IPS DF 6.9 (cell line): ENCODE results near the gene GSTM4.
"Not testable (repeated sequence)": the region's sequence is repeated elsewhere in the genome, so short reads cannot be mapped to it uniquely, and the experiment has no call there.

Source experiments
- DNase-seq: peaks from one replicate; pipeline ENCODE4 v3.0.0-alpha.2; 2013; ENCODE audit warnings: low read depth, low spot score
- H3K27ac ChIP-seq: one replicate; pipeline ENCODE4 v1.5.1; 2013; ENCODE audit warnings: low read length, control low read depth
- H3K27me3 ChIP-seq: 2 replicates; pipeline ENCODE4 v1.6.1; 2013; ENCODE audit warnings: mild to moderate bottlenecking, low read length; ENCODE audit not compliant: control insufficient read depth, insufficient read depth
- H3K36me3 ChIP-seq: 2 replicates; pipeline ENCODE4 v1.6.1; 2013; ENCODE audit warnings: low read length; ENCODE audit not compliant: control insufficient read depth, insufficient read depth
- H3K4me1 ChIP-seq: 2 replicates; pipeline ENCODE4 v1.6.1; 2013; ENCODE audit warnings: low read length; ENCODE audit not compliant: control insufficient read depth, insufficient read depth
- H3K4me3 ChIP-seq: 2 replicates; pipeline ENCODE4 v1.5.1; 2013; ENCODE audit warnings: mild to moderate bottlenecking, low read length
- H3K9me3 ChIP-seq: 2 replicates; pipeline ENCODE4 v1.6.1; 2013; ENCODE audit warnings: low read length, inconsistent platforms; ENCODE audit not compliant: control insufficient read depth, insufficient read depth
- WGBS: extraction: QIAGEN DNeasy Blood & Tissue Kit; methylation state at CpG from one replicate; pipeline ENCODE4 v1.1.7; 2013; ENCODE audit warnings: mixed read lengths, missing lambda C conversion rate; ENCODE audit not compliant: insufficient read length, insufficient coverage; 5-methylcytosine and 5-hydroxymethylcytosine counted together

The GSTM4 gene

DNA sequence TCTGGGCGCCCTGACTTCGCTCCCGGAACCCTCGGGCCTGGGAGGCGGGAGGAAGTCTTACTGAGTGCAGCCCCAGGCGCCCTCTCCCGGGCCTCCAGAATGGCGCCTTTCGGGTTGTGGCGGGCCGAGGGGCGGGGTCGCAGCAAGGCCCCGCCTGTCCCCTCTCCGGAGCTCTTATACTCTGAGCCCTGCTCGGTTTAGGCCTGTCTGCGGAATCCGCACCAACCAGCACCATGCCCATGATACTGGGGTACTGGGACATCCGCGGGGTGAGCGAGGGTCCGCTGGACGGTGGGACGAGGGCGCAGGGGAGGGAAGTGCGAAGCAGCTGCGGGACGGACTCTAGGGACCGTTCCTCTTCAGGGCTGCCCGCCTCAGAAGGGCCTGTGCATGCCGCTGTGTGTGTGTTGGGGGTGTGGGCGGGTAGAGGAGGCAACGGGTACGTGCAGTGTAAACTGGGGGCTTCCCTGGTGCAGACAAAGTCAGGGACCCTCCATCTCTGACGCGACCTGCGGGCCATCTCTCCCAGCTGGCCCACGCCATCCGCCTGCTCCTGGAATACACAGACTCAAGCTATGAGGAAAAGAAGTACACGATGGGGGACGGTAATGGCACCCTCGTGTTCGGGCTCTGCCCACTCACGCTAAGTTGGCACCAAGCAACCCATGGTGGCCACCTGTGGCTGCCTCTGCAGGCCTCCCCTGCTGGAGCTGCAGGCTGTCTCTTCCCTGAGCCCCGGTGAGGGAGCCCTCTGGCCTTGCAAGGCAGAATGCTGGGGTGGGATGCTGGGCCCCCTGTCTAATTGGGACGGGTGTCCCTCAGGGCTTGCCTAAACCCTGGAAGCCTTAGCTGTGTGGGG is 32.0 kb downstream of the GSTM4 start, which contains the start of gene GSTM1:
Gene GSTM1 (plus strand): TSS at position 177 of the 859 bp plus-strand sequence. CDS start 57 bp downstream, at position 234.
- no peaks in the 10 kb centered on the region for H3K36me3 ChIP-seq
- H3K27ac ChIP-seq = no peak within 1 kb of the TSS
- no peaks in the 10 kb centered on the region for H3K27me3 ChIP-seq
- no peaks in the 10 kb centered on the region for H3K9me3 ChIP-seq
- no peaks in the 10 kb centered on the region for H3K4me1 ChIP-seq
- H3K4me3 ChIP-seq = no peak within 1 kb of the TSS
- no peak for DNase-seq
- WGBS = no CpG with 5 or more reads among the region's 46 CpGs

DNA sequence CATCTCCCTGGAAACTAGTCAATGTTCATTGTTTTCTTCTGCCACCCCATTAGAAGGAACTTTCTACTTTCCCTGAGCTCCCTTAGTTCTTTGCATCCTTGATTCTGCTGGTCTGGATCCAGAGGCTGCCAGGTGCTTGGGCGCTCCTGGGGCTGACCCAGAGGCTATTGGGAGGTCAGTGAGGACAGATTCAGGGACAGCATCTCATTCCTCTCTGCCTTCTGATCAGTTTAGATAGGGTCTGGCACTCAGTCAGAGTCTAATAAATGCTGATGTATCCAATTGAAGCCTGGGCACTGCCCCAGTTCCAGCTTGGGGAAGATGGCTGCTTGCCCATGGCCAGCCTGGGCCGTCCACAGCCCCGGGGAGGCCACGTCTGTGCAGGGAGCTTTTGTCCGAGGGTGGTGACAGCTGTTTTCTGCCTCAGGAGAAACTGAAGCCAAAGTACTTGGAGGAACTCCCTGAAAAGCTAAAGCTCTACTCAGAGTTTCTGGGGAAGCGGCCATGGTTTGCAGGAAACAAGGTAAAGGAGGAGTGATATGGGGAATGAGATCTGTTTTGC is 34.0 kb downstream of the GSTM4 start:
- Histone ChIP-seq H3K27me3 (no peaks in the 10 kb centered on the region), H3K4me1 (no peaks in the 10 kb centered on the region), H3K4me3 (no peak overlapping the region), H3K27ac (no peak overlapping the region), H3K36me3 (no peaks in the 10 kb centered on the region), H3K9me3 (no peaks in the 10 kb centered on the region)
- DNase-seq = no peak
- WGBS = no CpG with 5 or more reads among the region's 6 CpGs

- no peaks in the 10 kb centered on the region for H3K9me3 ChIP-seq
- no CpG with 5 or more reads among the region's 6 CpGs for WGBS
- no peaks in the 10 kb centered on the region for H3K4me1 ChIP-seq
- no peak for DNase-seq
- H3K27ac ChIP-seq = no peak overlapping the region
- H3K4me3 ChIP-seq = no peak overlapping the region
- no peaks in the 10 kb centered on the region for H3K36me3 ChIP-seq
- H3K27me3 ChIP-seq = no peaks in the 10 kb centered on the region
These were observed 35.9 kb downstream of the GSTM4 start for GRCh38 chr1:109691759-109692158.

DNA sequence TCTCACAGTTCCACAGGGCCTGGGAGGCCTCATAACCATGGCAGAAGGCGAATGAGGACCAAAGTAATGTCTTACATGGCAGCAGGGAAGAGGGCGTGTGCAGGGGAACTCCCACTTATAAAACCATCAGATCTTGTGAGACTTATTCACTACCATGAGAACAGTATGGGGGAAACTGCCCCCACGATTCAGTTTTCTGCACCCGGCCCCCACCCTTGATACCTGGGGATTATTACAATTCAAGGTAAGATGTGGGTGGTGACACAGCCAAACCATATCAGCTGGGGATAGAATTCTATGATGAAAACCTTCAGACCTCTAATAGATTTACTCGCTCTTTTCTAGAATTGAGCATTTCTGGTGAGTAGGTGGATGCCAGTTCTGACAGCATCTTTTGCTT is 38.5 kb downstream of the GSTM4 start:
- H3K27me3 ChIP-seq, H3K4me1 ChIP-seq, H3K4me3 ChIP-seq, DNase-seq, H3K36me3 ChIP-seq, H3K9me3 ChIP-seq, H3K27ac ChIP-seq: not testable (repeated sequence)
- no CpG with 5 or more reads among the region's 5 CpGs for WGBS

GRCh38 chr1:109695138-109695537 is 39.2 kb downstream of the GSTM4 start:
- H3K9me3 ChIP-seq, DNase-seq, H3K4me1 ChIP-seq, H3K36me3 ChIP-seq, H3K27me3 ChIP-seq, H3K4me3 ChIP-seq, H3K27ac ChIP-seq: not testable (repeated sequence)
- WGBS = no CpG with 5 or more reads among the region's 3 CpGs

DNA sequence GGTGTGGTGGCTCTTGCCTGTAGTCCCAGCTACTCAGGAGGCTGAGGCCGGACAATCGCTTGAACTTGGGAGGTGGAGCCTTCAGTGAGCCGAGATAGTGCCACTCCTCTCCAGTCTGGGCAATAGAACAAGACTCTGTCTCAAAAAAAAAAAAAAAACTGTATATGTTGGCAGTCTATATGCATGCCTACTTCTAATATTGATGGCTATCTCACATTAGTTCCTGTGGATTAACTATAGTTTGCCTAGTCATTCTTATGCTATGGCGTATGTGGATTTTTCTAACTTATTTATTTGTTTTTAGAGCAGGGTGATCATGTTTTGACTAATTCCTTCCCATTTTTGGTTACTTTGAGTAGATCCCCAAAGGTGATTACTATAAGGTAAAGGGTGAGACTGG is 41.2 kb downstream of the GSTM4 start:
- Histone ChIP-seq H3K4me1 (no peaks in the 10 kb centered on the region), H3K9me3 (no peaks in the 10 kb centered on the region), H3K4me3 (no peak overlapping the region), H3K27ac (no peak overlapping the region), H3K27me3 (no peaks in the 10 kb centered on the region), H3K36me3 (no peaks in the 10 kb centered on the region)
- WGBS = no CpG with 5 or more reads among the region's 4 CpGs
- DNase-seq = no peak

- H3K4me3 ChIP-seq, DNase-seq, H3K4me1 ChIP-seq, H3K27me3 ChIP-seq, H3K27ac ChIP-seq, H3K36me3 ChIP-seq, H3K9me3 ChIP-seq: not testable (repeated sequence)
- WGBS = no CpG with 5 or more reads among the region's 4 CpGs
These were observed 42.0 kb downstream of the GSTM4 start for GRCh38 chr1:109697861-109698260.

GRCh38 chr1:109702940-109703339 is 47.0 kb downstream of the GSTM4 start:
- not testable (repeated sequence) for H3K27me3 ChIP-seq, H3K9me3 ChIP-seq, H3K4me3 ChIP-seq, H3K36me3 ChIP-seq, DNase-seq, H3K4me1 ChIP-seq, H3K27ac ChIP-seq
- WGBS = no CpG with 5 or more reads among the region's 3 CpGs

DNA sequence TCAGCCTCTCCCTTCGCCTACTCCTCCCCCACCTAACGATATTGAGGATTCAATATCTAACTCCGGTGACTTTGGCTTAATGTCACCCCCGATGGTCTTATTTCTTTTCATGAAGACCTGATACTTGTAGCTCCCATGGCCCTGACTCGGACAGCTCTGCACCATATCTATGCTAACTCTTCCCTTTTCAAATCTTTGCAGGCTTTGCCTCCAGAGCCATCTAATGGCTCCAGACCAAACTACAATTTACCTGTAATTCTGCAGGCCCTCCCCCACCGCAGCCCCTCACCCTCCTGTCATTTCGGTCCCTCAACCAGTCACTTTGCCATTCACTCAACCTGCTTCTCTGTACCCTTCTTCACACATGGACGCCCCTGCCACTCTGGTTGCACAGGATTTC is 48.3 kb downstream of the GSTM4 start:
- Histone ChIP-seq H3K27ac (no peak overlapping the region), H3K4me1 (no peaks in the 10 kb centered on the region), H3K9me3 (no peaks in the 10 kb centered on the region), H3K36me3 (no peaks in the 10 kb centered on the region), H3K27me3 (no peaks in the 10 kb centered on the region), H3K4me3 (no peak overlapping the region)
- WGBS = no CpG with 5 or more reads among the region's 8 CpGs
- no peak for DNase-seq

- Histone ChIP-seq H3K4me1 (no peaks in the 10 kb centered on the region), H3K27me3 (no peaks in the 10 kb centered on the region), H3K27ac (no peak overlapping the region), H3K36me3 (no peaks in the 10 kb centered on the region), H3K4me3 (no peak overlapping the region), H3K9me3 (no peaks in the 10 kb centered on the region)
- DNase-seq = no peak
- WGBS = no CpG with 5 or more reads among the region's 4 CpGs
These were observed 49.5 kb downstream of the GSTM4 start for GRCh38 chr1:109705411-109705810.

GRCh38 chr1:109708949-109709348 is 53.0 kb downstream of the GSTM4 start:
- WGBS = no CpG with 5 or more reads among the region's 4 CpGs
- not testable (repeated sequence) for DNase-seq, H3K4me1 ChIP-seq, H3K4me3 ChIP-seq, H3K27ac ChIP-seq, H3K27me3 ChIP-seq, H3K36me3 ChIP-seq, H3K9me3 ChIP-seq
